Cardiac fibroblast (primary cell): ENCODE measurements around the gene ABLIM2.

Experiments used
- DNase-seq, 2 donors: peaks; one replicate each; pipeline versions ENCODE4 v3.0.0 to v3.0.0-alpha.2; 2010; ENCODE audit warnings: low read depth in 2 of 2
- H3K4me3 ChIP-seq, 2 donors: replicated peaks in 1 of 2; 1 replicate in 1 of 2; 2 replicates in 1 of 2; pipeline ENCODE4 v1.5.1; 2011; ENCODE audit warnings: low read depth in 2 of 2, low read length in 2 of 2, mild to moderate bottlenecking in 2 of 2, moderate library complexity in 1 of 2
- CTCF ChIP-seq: IDR thresholded peaks from one replicate; pipeline ENCODE4 v1.5.1; 2011; ENCODE audit warnings: low read depth, mild to moderate bottlenecking, low read length, inconsistent platforms

Gene ABLIM2

GRCh38 chr4:8022767-8023695 is 135.6 kb downstream of the ABLIM2 start:
- no peak for DNase-seq
- TF ChIP-seq CTCF = no peak
- no peak overlapping the region for H3K4me3 ChIP-seq

- H3K4me3 ChIP-seq = no peak overlapping the region
- no peak for DNase-seq
- peak; percentile 17 for TF ChIP-seq CTCF
Measured at GRCh38 chr4:8021796-8022195, 136.8 kb downstream of the ABLIM2 start.

GRCh38 chr4:8019396-8020365 is 138.9 kb downstream of the ABLIM2 start:
- DNase-seq = no peak
- H3K4me3 ChIP-seq = no peak overlapping the region
- TF ChIP-seq CTCF = no peak

DNA sequence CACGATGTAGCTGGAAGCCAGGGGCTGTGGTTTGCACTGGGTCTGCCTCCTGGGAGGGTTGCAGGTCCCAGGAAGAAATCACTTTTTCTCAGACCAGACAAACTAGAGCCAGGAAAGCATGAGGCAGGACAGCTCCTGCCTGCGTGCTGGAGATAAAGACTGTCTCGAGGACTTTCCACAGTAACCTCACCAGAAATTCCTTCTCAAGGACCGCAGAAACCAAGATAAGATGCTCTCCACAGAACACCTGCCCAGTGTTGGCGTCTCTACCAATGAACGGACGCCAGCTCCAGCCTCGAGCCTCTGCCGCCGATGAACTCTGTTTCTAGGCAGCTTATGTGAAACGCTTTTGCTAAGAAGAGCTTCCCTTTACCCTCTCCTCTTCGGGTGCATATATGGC is 142.1 kb downstream of the ABLIM2 start:
- H3K4me3 ChIP-seq = no peak overlapping the region
- peak in 1 of 2 donors; percentile 14 for DNase-seq
- no peak for TF ChIP-seq CTCF

GRCh38 chr4:8015512-8015911 is 143.1 kb downstream of the ABLIM2 start:
- peak; percentile 51 for TF ChIP-seq CTCF
- DNase-seq = peak; percentile 26 to 44
- H3K4me3 ChIP-seq = peak overlapping the region in 1 of 2 donors; percentile 34

- no peak for DNase-seq
- no peak for TF ChIP-seq CTCF
- H3K4me3 ChIP-seq = no peak overlapping the region
Measured at GRCh38 chr4:8013976-8014726, 144.5 kb downstream of the ABLIM2 start.
